GM23338 (cell line): ENCODE measurements around the gene ZDHHC17. TPM values are rescaled to one million over a fixed set of nuclear protein-coding genes. Genes with fewer than 3 reads are reported as not detected.

Source experiments
- ATAC-seq: fragments of 200-7000 bp; cut with Tn5 transposase; 3 replicates; pipeline ENCODE4 v1.9.1; 2020
- DNase-seq: peaks from one replicate; pipeline ENCODE4 v3.0.0-alpha.2; 2015; ENCODE audit warnings: low spot score
- H2AFZ ChIP-seq: fragments of 200-600 bp; sonication (generic); 2 replicates; pipeline ENCODE4 v1.8.0; 2016; ENCODE audit warnings: antibody characterized with exemption, mild to moderate bottlenecking, moderate library complexity
- H3F3A ChIP-seq: fragments of 200-600 bp; sonication (generic); replicated peaks from 2 replicates; pipeline ENCODE4 v1.8.0; 2017; ENCODE audit warnings: antibody characterized with exemption, mixed run types, low read depth
- H3K27ac ChIP-seq: fragments of 200-600 bp; sonication (generic); 2 replicates; pipeline ENCODE4 v1.6.1; 2016; ENCODE audit warnings: low read depth
- H3K27me3 ChIP-seq: fragments of 200-600 bp; sonication (generic); 2 replicates; pipeline ENCODE4 v1.8.0; 2016; ENCODE audit warnings: mild to moderate bottlenecking, mixed run types, moderate library complexity; ENCODE audit not compliant: insufficient read depth
- H3K36me3 ChIP-seq: fragments of 200-600 bp; sonication (generic); 2 replicates; pipeline ENCODE4 v1.8.0; 2016; ENCODE audit warnings: mild to moderate bottlenecking; ENCODE audit not compliant: insufficient read depth
- H3K4me1 ChIP-seq: fragments of 200-600 bp; sonication (generic); 2 replicates; pipeline ENCODE4 v1.8.0; 2016; ENCODE audit warnings: mild to moderate bottlenecking, moderate library complexity; ENCODE audit not compliant: insufficient read depth
- H3K4me2 ChIP-seq: fragments of 200-600 bp; sonication (generic); 2 replicates; pipeline ENCODE4 v1.7.1; 2017; ENCODE audit warnings: mixed run types
- H3K4me3 ChIP-seq: fragments of 200-600 bp; sonication (generic); 2 replicates; pipeline ENCODE4 v1.6.1; 2016; ENCODE audit warnings: mixed run types
- H3K79me2 ChIP-seq: fragments of 200-600 bp; sonication (generic); replicated peaks from 2 replicates; pipeline ENCODE4 v1.8.0; 2017; ENCODE audit warnings: mild to moderate bottlenecking; ENCODE audit not compliant: insufficient read depth
- H3K9me2 ChIP-seq: fragments of 200-600 bp; sonication (generic); 2 replicates; pipeline ENCODE4 v1.8.0; 2017; ENCODE audit not compliant: insufficient read depth
- H4K20me1 ChIP-seq: fragments of 200-600 bp; sonication (generic); replicated peaks from 2 replicates; pipeline ENCODE4 v1.8.0; 2017; ENCODE audit warnings: mild to moderate bottlenecking; ENCODE audit not compliant: insufficient read depth
- H3K27ac Mint-ChIP-seq: 2 replicates; pipeline ENCODE4 v1.8.0; 2020; ENCODE audit warnings: inconsistent platforms, mild to moderate bottlenecking, moderate library complexity, mixed read lengths
- H3K27me3 Mint-ChIP-seq: 3 replicates; pipeline ENCODE4 v1.8.0; 2022; ENCODE audit warnings: low read depth, mild to moderate bottlenecking, moderate library complexity, mixed read lengths, inconsistent platforms; ENCODE audit not compliant: insufficient read depth, poor library complexity
- H3K36me3 Mint-ChIP-seq: 3 replicates; pipeline ENCODE4 v1.8.0; 2021; ENCODE audit warnings: low read depth, mild to moderate bottlenecking, inconsistent platforms, moderate library complexity, mixed read lengths
- H3K4me1 Mint-ChIP-seq: 3 replicates; pipeline ENCODE4 v1.8.0; 2020; ENCODE audit warnings: mild to moderate bottlenecking, inconsistent platforms, mixed read lengths
- H3K4me3 Mint-ChIP-seq: 3 replicates; pipeline ENCODE4 v1.8.0; 2021; ENCODE audit warnings: moderate library complexity, mild to moderate bottlenecking, inconsistent platforms, mixed read lengths
- H3K9me3 Mint-ChIP-seq: 3 replicates; pipeline ENCODE4 v1.8.0; 2020; ENCODE audit warnings: moderate library complexity, mild to moderate bottlenecking, inconsistent platforms, mixed read lengths
- CREB1 ChIP-seq: fragments of 250-450 bp; sonication (Bioruptor Pico); IDR thresholded peaks from 2 replicates; pipeline ENCODE4 v1.5.0; 2020; ENCODE audit warnings: low read depth, mild to moderate bottlenecking, moderate library complexity
- EZH2 ChIP-seq: fragments of 200-600 bp; sonication (generic); IDR thresholded peaks from one replicate; pipeline ENCODE4 v1.8.0; 2017; ENCODE audit warnings: antibody characterized with exemption, mild to moderate bottlenecking, low read depth; ENCODE audit not compliant: unreplicated experiment
- EZH2phosphoT487 ChIP-seq: fragments of 200-600 bp; sonication (generic); IDR thresholded peaks from one replicate; pipeline ENCODE4 v1.8.1; 2018; ENCODE audit warnings: antibody characterized with exemption; ENCODE audit not compliant: unreplicated experiment
- JUNB ChIP-seq: IDR thresholded peaks from one replicate; pipeline ENCODE4 v1.6.1; 2016; ENCODE audit warnings: antibody characterized with exemption; ENCODE audit not compliant: unreplicated experiment
- NANOG ChIP-seq: IDR thresholded peaks from 2 replicates; pipeline ENCODE4 v1.6.1; 2016; ENCODE audit warnings: antibody characterized with exemption, borderline replicate concordance
- POLR2AphosphoS5 ChIP-seq: IDR thresholded peaks from 2 replicates; pipeline ENCODE4 v1.6.1; 2016; ENCODE audit warnings: antibody characterized with exemption, low read depth
- STAT1 ChIP-seq: IDR thresholded peaks from one replicate; pipeline ENCODE4 v1.6.1; 2016; ENCODE audit warnings: antibody characterized with exemption; ENCODE audit not compliant: unreplicated experiment
- ZNF114 ChIP-seq: fragments of 250-450 bp; sonication (Bioruptor Pico); IDR thresholded peaks from 2 replicates; pipeline ENCODE4 v1.5.0; 2020; ENCODE audit warnings: mild to moderate bottlenecking, moderate library complexity
- ZNF331 ChIP-seq: fragments of 250-450 bp; sonication (Bioruptor Pico); IDR thresholded peaks from 2 replicates; pipeline ENCODE4 v1.5.0; 2020; ENCODE audit warnings: low read depth, mild to moderate bottlenecking, moderate library complexity
- polyA plus RNA-seq: library from polyadenylated mRNA; unstranded; fragments of >200 nt; fragmentation: Nextera tagmentation; extraction: Ambion mirVana; gene quantifications from 2 replicates; pipeline ENCODE4 v1.2.1, GENCODE V29; 2016
- total RNA-seq: library from RNA; depleted of rRNA; stranded (reverse); fragments of >200 nt; shearing (Covaris generic); gene quantifications from 2 replicates; pipeline ENCODE4 v1.2.3, GENCODE V29; 2014
- TF ChIP-seq, protein P1 (sequence below): fragments of 250-450 bp; sonication (Bioruptor Pico); IDR thresholded peaks from 2 replicates; pipeline ENCODE4 v1.5.0; 2020; ENCODE audit warnings: mild to moderate bottlenecking, moderate library complexity
- TF ChIP-seq, protein P2 (sequence below), 2 experiments: fragments of 200-600 bp in 1 of 2; sonication (generic) in 1 of 2; conservative IDR thresholded peaks; 2 replicates each; pipeline versions ENCODE4 v1.5.1 to v1.6.1; 2016 to 2017; ENCODE audit warnings: antibody characterized with exemption in 2 of 2, low read depth in 2 of 2, mild to moderate bottlenecking in 2 of 2, moderate library complexity in 1 of 2
- TF ChIP-seq, protein P3 (sequence below): IDR thresholded peaks from 2 replicates; pipeline ENCODE4 v1.6.1; 2016; ENCODE audit warnings: antibody characterized with exemption
- TF ChIP-seq, protein P4 (sequence below): IDR thresholded peaks from one replicate; pipeline ENCODE4 v1.6.1; 2018; ENCODE audit warnings: antibody characterized with exemption; ENCODE audit not compliant: unreplicated experiment

Gene ZDHHC17
- total and polyA plus RNA-seq, 2 experiments from 2014 or later, result 15.7 to 43.5 TPM

DNA sequence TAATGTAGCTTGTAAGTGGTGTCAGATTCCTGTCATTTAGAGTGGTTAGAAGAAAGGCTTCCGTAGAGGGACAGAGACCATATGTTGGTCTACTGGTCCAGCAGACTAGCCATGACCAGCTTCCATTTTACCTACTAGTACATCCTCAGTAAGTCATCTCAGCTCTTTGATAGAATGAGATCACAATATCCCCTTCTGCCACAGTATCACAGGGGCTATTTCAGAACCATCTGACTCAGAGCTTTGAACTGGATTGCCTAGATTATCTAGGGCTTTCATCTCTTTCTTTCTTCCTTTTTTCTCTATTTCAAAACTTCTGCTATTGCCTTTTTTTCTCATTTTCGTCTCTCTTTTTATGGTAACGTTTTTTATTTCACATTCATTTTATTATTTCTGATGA lies 4.7 kb downstream of the ZDHHC17 start:
- Histone ChIP-seq H3K4me3 (no peak overlapping the region), H2AFZ (no peak overlapping the region), H3K4me2 (no peak overlapping the region), H3F3A (no peaks in the 10 kb centered on the region; the same call in 1 of the 2 replicates), H3K4me1 (0 out of 2 replicates have a peak, but pooled peaks cover 5% of the 10 kb centered on the region), H4K20me1 (peaks cover 43% of the 10 kb centered on the region; the same call in 1 of the 2 replicates), H3K27me3 (no peaks in the 10 kb centered on the region), H3K36me3 (no peaks in the 10 kb centered on the region), H3K9me2 (no peaks in the 10 kb centered on the region), H3K27ac (no peak overlapping the region), H3K79me2 (peaks cover 91% of the 10 kb centered on the region)
- Mint-ChIP-seq H3K36me3 (peaks cover 3% of the 10 kb centered on the region; the same call in 1 of the 3 replicates), H3K27me3 (peaks cover 4% of the 10 kb centered on the region), H3K27ac (no peak overlapping the region), H3K4me3 (no peak overlapping the region), H3K4me1 (peaks cover 23% of the 10 kb centered on the region), H3K9me3 (no peaks in the 10 kb centered on the region)
- TF ChIP-seq STAT1, result no peak
- no peak for TF ChIP-seq ZNF114 (CRISPR knock-in tag)
- TF ChIP-seq, protein P1, sequence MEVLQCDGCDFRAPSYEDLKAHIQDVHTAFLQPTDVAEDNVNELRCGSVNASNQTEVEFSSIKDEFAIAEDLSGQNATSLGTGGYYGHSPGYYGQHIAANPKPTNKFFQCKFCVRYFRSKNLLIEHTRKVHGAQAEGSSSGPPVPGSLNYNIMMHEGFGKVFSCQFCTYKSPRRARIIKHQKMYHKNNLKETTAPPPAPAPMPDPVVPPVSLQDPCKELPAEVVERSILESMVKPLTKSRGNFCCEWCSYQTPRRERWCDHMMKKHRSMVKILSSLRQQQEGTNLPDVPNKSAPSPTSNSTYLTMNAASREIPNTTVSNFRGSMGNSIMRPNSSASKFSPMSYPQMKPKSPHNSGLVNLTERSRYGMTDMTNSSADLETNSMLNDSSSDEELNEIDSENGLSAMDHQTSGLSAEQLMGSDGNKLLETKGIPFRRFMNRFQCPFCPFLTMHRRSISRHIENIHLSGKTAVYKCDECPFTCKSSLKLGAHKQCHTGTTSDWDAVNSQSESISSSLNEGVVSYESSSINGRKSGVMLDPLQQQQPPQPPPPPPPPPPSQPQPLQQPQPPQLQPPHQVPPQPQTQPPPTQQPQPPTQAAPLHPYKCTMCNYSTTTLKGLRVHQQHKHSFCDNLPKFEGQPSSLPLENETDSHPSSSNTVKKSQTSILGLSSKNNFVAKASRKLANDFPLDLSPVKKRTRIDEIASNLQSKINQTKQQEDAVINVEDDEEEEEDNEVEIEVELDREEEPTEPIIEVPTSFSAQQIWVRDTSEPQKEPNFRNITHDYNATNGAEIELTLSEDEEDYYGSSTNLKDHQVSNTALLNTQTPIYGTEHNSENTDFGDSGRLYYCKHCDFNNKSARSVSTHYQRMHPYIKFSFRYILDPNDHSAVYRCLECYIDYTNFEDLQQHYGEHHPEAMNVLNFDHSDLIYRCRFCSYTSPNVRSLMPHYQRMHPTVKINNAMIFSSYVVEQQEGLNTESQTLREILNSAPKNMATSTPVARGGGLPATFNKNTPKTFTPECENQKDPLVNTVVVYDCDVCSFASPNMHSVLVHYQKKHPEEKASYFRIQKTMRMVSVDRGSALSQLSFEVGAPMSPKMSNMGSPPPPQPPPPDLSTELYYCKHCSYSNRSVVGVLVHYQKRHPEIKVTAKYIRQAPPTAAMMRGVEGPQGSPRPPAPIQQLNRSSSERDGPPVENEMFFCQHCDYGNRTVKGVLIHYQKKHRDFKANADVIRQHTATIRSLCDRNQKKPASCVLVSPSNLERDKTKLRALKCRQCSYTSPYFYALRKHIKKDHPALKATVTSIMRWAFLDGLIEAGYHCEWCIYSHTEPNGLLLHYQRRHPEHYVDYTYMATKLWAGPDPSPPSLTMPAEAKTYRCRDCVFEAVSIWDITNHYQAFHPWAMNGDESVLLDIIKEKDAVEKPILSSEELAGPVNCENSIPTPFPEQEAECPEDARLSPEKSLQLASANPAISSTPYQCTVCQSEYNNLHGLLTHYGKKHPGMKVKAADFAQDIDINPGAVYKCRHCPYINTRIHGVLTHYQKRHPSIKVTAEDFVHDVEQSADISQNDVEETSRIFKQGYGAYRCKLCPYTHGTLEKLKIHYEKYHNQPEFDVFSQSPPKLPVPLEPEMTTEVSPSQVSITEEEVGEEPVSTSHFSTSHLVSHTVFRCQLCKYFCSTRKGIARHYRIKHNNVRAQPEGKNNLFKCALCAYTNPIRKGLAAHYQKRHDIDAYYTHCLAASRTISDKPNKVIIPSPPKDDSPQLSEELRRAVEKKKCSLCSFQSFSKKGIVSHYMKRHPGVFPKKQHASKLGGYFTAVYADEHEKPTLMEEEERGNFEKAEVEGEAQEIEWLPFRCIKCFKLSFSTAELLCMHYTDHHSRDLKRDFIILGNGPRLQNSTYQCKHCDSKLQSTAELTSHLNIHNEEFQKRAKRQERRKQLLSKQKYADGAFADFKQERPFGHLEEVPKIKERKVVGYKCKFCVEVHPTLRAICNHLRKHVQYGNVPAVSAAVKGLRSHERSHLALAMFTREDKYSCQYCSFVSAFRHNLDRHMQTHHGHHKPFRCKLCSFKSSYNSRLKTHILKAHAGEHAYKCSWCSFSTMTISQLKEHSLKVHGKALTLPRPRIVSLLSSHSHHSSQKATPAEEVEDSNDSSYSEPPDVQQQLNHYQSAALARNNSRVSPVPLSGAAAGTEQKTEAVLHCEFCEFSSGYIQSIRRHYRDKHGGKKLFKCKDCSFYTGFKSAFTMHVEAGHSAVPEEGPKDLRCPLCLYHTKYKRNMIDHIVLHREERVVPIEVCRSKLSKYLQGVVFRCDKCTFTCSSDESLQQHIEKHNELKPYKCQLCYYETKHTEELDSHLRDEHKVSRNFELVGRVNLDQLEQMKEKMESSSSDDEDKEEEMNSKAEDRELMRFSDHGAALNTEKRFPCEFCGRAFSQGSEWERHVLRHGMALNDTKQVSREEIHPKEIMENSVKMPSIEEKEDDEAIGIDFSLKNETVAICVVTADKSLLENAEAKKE (CRISPR knock-in tag), result no peak
- TF ChIP-seq EZH2phosphoT487, result no peak
- no peak for TF ChIP-seq ZNF331 (CRISPR knock-in tag)
- TF ChIP-seq, protein P2, sequence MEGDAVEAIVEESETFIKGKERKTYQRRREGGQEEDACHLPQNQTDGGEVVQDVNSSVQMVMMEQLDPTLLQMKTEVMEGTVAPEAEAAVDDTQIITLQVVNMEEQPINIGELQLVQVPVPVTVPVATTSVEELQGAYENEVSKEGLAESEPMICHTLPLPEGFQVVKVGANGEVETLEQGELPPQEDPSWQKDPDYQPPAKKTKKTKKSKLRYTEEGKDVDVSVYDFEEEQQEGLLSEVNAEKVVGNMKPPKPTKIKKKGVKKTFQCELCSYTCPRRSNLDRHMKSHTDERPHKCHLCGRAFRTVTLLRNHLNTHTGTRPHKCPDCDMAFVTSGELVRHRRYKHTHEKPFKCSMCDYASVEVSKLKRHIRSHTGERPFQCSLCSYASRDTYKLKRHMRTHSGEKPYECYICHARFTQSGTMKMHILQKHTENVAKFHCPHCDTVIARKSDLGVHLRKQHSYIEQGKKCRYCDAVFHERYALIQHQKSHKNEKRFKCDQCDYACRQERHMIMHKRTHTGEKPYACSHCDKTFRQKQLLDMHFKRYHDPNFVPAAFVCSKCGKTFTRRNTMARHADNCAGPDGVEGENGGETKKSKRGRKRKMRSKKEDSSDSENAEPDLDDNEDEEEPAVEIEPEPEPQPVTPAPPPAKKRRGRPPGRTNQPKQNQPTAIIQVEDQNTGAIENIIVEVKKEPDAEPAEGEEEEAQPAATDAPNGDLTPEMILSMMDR (conservative IDR thresholded peaks at IDR 0.05; ENCODE audit: low read depth in 2 of 2), result no peak
- TF ChIP-seq, protein P3, sequence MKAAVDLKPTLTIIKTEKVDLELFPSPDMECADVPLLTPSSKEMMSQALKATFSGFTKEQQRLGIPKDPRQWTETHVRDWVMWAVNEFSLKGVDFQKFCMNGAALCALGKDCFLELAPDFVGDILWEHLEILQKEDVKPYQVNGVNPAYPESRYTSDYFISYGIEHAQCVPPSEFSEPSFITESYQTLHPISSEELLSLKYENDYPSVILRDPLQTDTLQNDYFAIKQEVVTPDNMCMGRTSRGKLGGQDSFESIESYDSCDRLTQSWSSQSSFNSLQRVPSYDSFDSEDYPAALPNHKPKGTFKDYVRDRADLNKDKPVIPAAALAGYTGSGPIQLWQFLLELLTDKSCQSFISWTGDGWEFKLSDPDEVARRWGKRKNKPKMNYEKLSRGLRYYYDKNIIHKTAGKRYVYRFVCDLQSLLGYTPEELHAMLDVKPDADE, result no peak
- TF ChIP-seq POLR2AphosphoS5, result no peak
- no peak for TF ChIP-seq CREB1
- TF ChIP-seq JUNB, result no peak
- TF ChIP-seq, protein P4, sequence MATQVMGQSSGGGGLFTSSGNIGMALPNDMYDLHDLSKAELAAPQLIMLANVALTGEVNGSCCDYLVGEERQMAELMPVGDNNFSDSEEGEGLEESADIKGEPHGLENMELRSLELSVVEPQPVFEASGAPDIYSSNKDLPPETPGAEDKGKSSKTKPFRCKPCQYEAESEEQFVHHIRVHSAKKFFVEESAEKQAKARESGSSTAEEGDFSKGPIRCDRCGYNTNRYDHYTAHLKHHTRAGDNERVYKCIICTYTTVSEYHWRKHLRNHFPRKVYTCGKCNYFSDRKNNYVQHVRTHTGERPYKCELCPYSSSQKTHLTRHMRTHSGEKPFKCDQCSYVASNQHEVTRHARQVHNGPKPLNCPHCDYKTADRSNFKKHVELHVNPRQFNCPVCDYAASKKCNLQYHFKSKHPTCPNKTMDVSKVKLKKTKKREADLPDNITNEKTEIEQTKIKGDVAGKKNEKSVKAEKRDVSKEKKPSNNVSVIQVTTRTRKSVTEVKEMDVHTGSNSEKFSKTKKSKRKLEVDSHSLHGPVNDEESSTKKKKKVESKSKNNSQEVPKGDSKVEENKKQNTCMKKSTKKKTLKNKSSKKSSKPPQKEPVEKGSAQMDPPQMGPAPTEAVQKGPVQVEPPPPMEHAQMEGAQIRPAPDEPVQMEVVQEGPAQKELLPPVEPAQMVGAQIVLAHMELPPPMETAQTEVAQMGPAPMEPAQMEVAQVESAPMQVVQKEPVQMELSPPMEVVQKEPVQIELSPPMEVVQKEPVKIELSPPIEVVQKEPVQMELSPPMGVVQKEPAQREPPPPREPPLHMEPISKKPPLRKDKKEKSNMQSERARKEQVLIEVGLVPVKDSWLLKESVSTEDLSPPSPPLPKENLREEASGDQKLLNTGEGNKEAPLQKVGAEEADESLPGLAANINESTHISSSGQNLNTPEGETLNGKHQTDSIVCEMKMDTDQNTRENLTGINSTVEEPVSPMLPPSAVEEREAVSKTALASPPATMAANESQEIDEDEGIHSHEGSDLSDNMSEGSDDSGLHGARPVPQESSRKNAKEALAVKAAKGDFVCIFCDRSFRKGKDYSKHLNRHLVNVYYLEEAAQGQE, result no peak
- no peak for TF ChIP-seq NANOG
- no peak for TF ChIP-seq EZH2
- no peak for DNase-seq
- no peak for ATAC-seq
